Measurements from ENCODE around the gene PCNP.
"Not testable (repeated sequence)": the region's sequence is repeated elsewhere in the genome, so short reads cannot be mapped to it uniquely, and the experiment has no call there.

PCNP gene

GRCh38 chr3:101531473-101532086, 42.4 kb upstream of the PCNP start:
- TF ChIP-seq CTCF (IDR thresholded peaks at IDR 0.05; ENCODE audit: unreplicated experiment in 3 of 3), result no peak
- Mint-ChIP-seq H3K4me3 (no peak overlapping the region), H3K27me3 (ENCODE audit: low read depth) (peaks cover 6% of the 10 kb centered on the region), H3K36me3 (ENCODE audit: low read depth) (no peaks in the 10 kb centered on the region), H3K4me1 (no peaks in the 10 kb centered on the region), H3K9me3 (no peaks in the 10 kb centered on the region), H3K27ac (no peak overlapping the region)

- no peaks in the 10 kb centered on the region for H3K4me1 Mint-ChIP-seq
- TF ChIP-seq CTCF (IDR thresholded peaks at IDR 0.05; ENCODE audit: unreplicated experiment in 3 of 3), result no peak
- no peaks in the 10 kb centered on the region for H3K9me3 Mint-ChIP-seq
- H3K36me3 Mint-ChIP-seq (ENCODE audit: low read depth), result no peaks in the 10 kb centered on the region
- H3K4me3 Mint-ChIP-seq, result no peak overlapping the region
- H3K27me3 Mint-ChIP-seq (ENCODE audit: low read depth), result peaks cover 10% of the 10 kb centered on the region
- no peak overlapping the region for H3K27ac Mint-ChIP-seq
These were observed 41.0 kb upstream of the PCNP start for GRCh38 chr3:101532783-101533602.

- Mint-ChIP-seq H3K4me1 (no peaks in the 10 kb centered on the region), H3K27me3 (ENCODE audit: low read depth) (peaks cover 10% of the 10 kb centered on the region), H3K9me3 (no peaks in the 10 kb centered on the region), H3K27ac (no peak overlapping the region), H3K36me3 (ENCODE audit: low read depth) (no peaks in the 10 kb centered on the region), H3K4me3 (no peak overlapping the region)
- TF ChIP-seq CTCF (IDR thresholded peaks at IDR 0.05; ENCODE audit: unreplicated experiment in 3 of 3), result no peak
These were observed 40.4 kb upstream of the PCNP start for GRCh38 chr3:101533603-101533968.

- H3K4me3 Mint-ChIP-seq, result no peak overlapping the region
- H3K4me1 Mint-ChIP-seq, result no peaks in the 10 kb centered on the region
- no peak for TF ChIP-seq CTCF (IDR thresholded peaks at IDR 0.05; ENCODE audit: unreplicated experiment in 3 of 3)
- no peak overlapping the region for H3K27ac Mint-ChIP-seq
- H3K9me3 Mint-ChIP-seq, result peaks cover 4% of the 10 kb centered on the region
- H3K36me3 Mint-ChIP-seq (ENCODE audit: low read depth), result no peaks in the 10 kb centered on the region
- peaks cover 13% of the 10 kb centered on the region for H3K27me3 Mint-ChIP-seq (ENCODE audit: low read depth)
These were observed 38.8 kb upstream of the PCNP start for GRCh38 chr3:101535221-101535620.

- Mint-ChIP-seq H3K27me3 (ENCODE audit: low read depth) (peaks cover 13% of the 10 kb centered on the region), H3K36me3 (ENCODE audit: low read depth) (no peaks in the 10 kb centered on the region), H3K9me3 (peaks cover 4% of the 10 kb centered on the region)
These were observed 37.7 kb upstream of the PCNP start for GRCh38 chr3:101536266-101536665.

GRCh38 chr3:101536955-101537354, 37.0 kb upstream of the PCNP start:
- H3K27ac Mint-ChIP-seq; H3K9me3 Mint-ChIP-seq; H3K4me1 Mint-ChIP-seq; H3K4me3 Mint-ChIP-seq; H3K36me3 Mint-ChIP-seq (ENCODE audit: low read depth): not testable (repeated sequence)
- peaks cover 13% of the 10 kb centered on the region for H3K27me3 Mint-ChIP-seq (ENCODE audit: low read depth)

More at GRCh38 chr3:101536266-101536665, 37.7 kb upstream of the PCNP start:
- Mint-ChIP-seq H3K27ac (no peak overlapping the region), H3K4me3 (no peak overlapping the region), H3K4me1 (no peaks in the 10 kb centered on the region)
- no peak for TF ChIP-seq CTCF (IDR thresholded peaks at IDR 0.05; ENCODE audit: unreplicated experiment in 3 of 3)
